Glutamatergic neuron (in vitro differentiated cells): ENCODE results near the gene LNPEP. TPM values are rescaled to one million over a fixed set of nuclear protein-coding genes. Genes with fewer than 3 reads are reported as not detected.

ENCODE experiments used
- DNase-seq: peaks from one replicate; pipeline ENCODE4 v3.0.0; 2022
- H3K27ac Mint-ChIP-seq: one replicate; pipeline ENCODE4 v1.8.0; 2020; ENCODE audit warnings: mild to moderate bottlenecking, mixed read lengths, inconsistent platforms; ENCODE audit not compliant: unreplicated experiment
- H3K27me3 Mint-ChIP-seq: one replicate; pipeline ENCODE4 v1.8.0; 2020; ENCODE audit warnings: mild to moderate bottlenecking, moderate library complexity, mixed read lengths, inconsistent platforms; ENCODE audit not compliant: unreplicated experiment
- H3K36me3 Mint-ChIP-seq: one replicate; pipeline ENCODE4 v1.8.0; 2020; ENCODE audit warnings: mild to moderate bottlenecking, mixed read lengths, inconsistent platforms; ENCODE audit not compliant: unreplicated experiment
- H3K4me1 Mint-ChIP-seq: one replicate; pipeline ENCODE4 v1.8.0; 2020; ENCODE audit warnings: mild to moderate bottlenecking, low read depth, mixed read lengths, inconsistent platforms; ENCODE audit not compliant: unreplicated experiment
- H3K4me3 Mint-ChIP-seq: one replicate; pipeline ENCODE4 v1.8.0; 2020; ENCODE audit warnings: mild to moderate bottlenecking, mixed read lengths, inconsistent platforms; ENCODE audit not compliant: unreplicated experiment
- H3K9me3 Mint-ChIP-seq: one replicate; pipeline ENCODE4 v1.8.0; 2020; ENCODE audit warnings: mild to moderate bottlenecking, moderate library complexity, mixed read lengths, inconsistent platforms; ENCODE audit not compliant: unreplicated experiment
- total RNA-seq: library from RNA; stranded (reverse); fragmentation: NEBNext Ultra II Directional; extraction: Animal tissue kit (Norgen Biotek cat#: 25700); gene quantifications from one replicate; pipeline ENCODE4 v1.2.1, GENCODE V29; 2021; ENCODE audit not compliant: unreplicated experiment
- TF ChIP-seq, protein P1 (sequence below): fragments of 200-600 bp; sonication (generic); IDR thresholded peaks from one replicate; pipeline ENCODE4 v1.5.0; 2021; ENCODE audit not compliant: partially characterized antibody, unreplicated experiment

The LNPEP gene
- total RNA-seq, 1 donor from 2014 or later: 9.3 TPM

DNA sequence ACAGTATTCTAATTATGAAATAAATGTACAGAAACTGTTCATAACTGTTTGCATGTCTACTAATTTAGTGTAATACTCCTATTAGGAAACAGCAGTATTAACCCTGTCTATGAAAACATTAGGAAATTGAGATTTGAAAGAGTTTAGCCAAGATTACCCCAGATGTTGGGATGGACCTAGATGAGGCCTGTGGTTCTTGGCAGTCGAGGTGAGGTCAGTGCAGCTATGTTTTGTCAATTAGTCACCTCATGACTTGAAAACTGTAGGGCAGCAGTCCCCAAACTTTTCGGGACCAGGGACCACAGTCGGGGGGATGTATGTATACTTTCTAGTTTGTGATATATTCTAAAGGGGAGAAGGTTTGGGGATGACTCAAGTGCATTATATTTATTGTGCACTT lies 4.7 kb downstream of the LNPEP start:
- Mint-ChIP-seq H3K27me3 (peaks cover under 1% of the 10 kb centered on the region), H3K4me1 (peaks cover 4% of the 10 kb centered on the region), H3K27ac (no peak overlapping the region), H3K9me3 (peaks cover 2% of the 10 kb centered on the region), H3K4me3 (no peak overlapping the region), H3K36me3 (no peaks in the 10 kb centered on the region)
- DNase-seq: no peak
- TF ChIP-seq, protein P1, sequence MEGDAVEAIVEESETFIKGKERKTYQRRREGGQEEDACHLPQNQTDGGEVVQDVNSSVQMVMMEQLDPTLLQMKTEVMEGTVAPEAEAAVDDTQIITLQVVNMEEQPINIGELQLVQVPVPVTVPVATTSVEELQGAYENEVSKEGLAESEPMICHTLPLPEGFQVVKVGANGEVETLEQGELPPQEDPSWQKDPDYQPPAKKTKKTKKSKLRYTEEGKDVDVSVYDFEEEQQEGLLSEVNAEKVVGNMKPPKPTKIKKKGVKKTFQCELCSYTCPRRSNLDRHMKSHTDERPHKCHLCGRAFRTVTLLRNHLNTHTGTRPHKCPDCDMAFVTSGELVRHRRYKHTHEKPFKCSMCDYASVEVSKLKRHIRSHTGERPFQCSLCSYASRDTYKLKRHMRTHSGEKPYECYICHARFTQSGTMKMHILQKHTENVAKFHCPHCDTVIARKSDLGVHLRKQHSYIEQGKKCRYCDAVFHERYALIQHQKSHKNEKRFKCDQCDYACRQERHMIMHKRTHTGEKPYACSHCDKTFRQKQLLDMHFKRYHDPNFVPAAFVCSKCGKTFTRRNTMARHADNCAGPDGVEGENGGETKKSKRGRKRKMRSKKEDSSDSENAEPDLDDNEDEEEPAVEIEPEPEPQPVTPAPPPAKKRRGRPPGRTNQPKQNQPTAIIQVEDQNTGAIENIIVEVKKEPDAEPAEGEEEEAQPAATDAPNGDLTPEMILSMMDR: no peak

DNA sequence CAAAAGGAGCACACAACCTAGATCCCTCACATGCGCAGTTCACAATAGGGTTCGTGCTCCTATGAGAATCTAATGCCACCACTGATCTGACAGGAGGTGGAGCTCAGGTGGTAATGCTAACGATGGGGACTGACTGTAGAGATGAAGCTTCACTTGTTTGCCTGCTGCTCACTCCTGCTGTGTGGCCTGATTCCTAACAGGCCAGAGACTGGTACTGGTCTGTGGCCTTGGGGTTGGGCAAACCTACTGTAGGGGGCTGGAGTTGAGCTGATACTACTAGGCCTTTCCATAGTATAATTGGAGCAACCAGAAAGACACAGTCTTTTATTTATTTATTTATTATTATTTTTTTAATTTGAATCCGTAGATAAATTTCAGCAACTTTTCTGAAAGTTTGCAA lies 5.3 kb downstream of the LNPEP start:
- H3K27me3 Mint-ChIP-seq: no peaks in the 10 kb centered on the region
- H3K27ac Mint-ChIP-seq: no peak overlapping the region
- H3K9me3 Mint-ChIP-seq: peaks cover 2% of the 10 kb centered on the region
- H3K4me1 Mint-ChIP-seq: peaks cover 4% of the 10 kb centered on the region
- no peaks in the 10 kb centered on the region for H3K36me3 Mint-ChIP-seq
- no peak overlapping the region for H3K4me3 Mint-ChIP-seq
- TF ChIP-seq, protein P1: no peak
- DNase-seq: no peak

DNA sequence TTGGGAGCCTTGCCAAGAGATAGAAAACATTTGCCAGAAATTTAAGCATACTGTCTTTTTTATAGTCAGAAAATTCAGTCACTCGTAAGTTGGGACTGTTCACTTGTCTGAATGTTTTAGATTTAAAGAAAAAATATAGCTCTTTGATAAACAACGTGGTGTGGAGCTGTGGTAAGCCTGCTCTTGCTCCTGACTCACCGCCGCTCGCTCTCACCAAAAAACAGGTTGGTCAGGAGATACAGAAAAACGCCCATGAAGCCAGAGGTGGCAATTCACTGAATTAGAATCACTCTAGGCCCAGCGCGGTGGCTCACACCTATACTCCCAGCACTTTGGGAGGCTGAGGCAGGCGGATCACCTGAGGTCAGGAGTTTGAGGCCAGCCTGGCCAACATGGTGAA lies 6.2 kb downstream of the LNPEP start:
- H3K9me3 Mint-ChIP-seq: peaks cover 2% of the 10 kb centered on the region
- no peak for DNase-seq

DNA sequence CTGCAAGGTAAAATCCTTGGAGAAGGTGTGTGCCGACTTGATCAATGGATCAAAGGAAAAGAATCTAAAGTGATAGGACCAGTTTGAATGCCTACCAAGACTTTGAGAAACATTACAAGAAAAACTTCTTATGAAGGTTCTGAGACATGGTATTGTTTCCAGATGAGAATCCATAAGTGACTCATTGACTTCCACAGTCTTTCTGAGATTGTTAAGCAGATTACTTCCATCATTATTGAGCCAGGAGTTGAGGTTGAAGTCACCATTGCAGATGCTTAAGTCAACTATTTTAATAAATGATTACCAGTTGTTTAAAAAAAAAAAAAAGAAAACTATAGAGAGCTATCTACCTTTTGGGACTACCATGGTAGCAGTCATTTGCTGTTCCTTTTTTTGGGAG lies 7.0 kb downstream of the LNPEP start:
- H3K27me3 Mint-ChIP-seq: no peaks in the 10 kb centered on the region
- TF ChIP-seq, protein P1: no peak

More for the DNA sequence above, 6.2 kb downstream of the LNPEP start:
- no peak overlapping the region for H3K27ac Mint-ChIP-seq
- TF ChIP-seq, protein P1: no peak
- no peaks in the 10 kb centered on the region for H3K36me3 Mint-ChIP-seq
- peaks cover 4% of the 10 kb centered on the region for H3K4me1 Mint-ChIP-seq
- H3K27me3 Mint-ChIP-seq: no peaks in the 10 kb centered on the region
- no peak overlapping the region for H3K4me3 Mint-ChIP-seq

DNA sequence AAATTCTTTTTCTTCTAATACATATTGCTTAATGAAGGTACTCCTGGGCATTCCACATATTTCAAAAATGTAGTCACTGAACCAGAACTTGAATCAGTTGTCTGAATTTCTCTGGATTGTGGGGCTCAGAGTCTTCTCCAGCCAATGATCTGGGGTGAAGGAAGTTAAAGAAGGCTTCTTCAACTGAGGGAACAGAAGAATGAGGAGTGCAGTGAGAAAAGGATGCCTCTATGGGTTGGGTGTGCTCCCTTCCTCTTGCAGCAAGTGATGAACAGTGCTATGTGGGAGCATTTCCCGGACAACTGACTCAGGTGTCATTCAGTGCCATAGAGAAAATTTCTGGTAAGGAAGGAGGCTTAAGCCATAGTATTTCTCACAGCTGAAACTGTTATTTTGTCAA lies 7.9 kb downstream of the LNPEP start:
- H3K36me3 Mint-ChIP-seq: no peaks in the 10 kb centered on the region
- no peaks in the 10 kb centered on the region for H3K27me3 Mint-ChIP-seq
- DNase-seq: no peak
- H3K9me3 Mint-ChIP-seq: no peaks in the 10 kb centered on the region
- TF ChIP-seq, protein P1: no peak
- H3K4me3 Mint-ChIP-seq: no peak overlapping the region
- no peak overlapping the region for H3K27ac Mint-ChIP-seq
- peaks cover 2% of the 10 kb centered on the region for H3K4me1 Mint-ChIP-seq

More for the DNA sequence above, 7.0 kb downstream of the LNPEP start:
- DNase-seq: no peak
- Mint-ChIP-seq H3K4me3 (no peak overlapping the region), H3K36me3 (no peaks in the 10 kb centered on the region), H3K27ac (no peak overlapping the region), H3K9me3 (no peaks in the 10 kb centered on the region), H3K4me1 (peaks cover 2% of the 10 kb centered on the region)
